Non-pigmented ciliary epithelial cell (primary cell): ENCODE results near the gene C18orf32.
"Not testable (repeated sequence)": the region's sequence is repeated elsewhere in the genome, so short reads cannot be mapped to it uniquely, and the experiment has no call there.

Source experiments
- DNase-seq: peaks from one replicate; pipeline ENCODE4 v3.0.0-alpha.2; 2010; ENCODE audit warnings: low read depth

C18orf32 gene

DNA sequence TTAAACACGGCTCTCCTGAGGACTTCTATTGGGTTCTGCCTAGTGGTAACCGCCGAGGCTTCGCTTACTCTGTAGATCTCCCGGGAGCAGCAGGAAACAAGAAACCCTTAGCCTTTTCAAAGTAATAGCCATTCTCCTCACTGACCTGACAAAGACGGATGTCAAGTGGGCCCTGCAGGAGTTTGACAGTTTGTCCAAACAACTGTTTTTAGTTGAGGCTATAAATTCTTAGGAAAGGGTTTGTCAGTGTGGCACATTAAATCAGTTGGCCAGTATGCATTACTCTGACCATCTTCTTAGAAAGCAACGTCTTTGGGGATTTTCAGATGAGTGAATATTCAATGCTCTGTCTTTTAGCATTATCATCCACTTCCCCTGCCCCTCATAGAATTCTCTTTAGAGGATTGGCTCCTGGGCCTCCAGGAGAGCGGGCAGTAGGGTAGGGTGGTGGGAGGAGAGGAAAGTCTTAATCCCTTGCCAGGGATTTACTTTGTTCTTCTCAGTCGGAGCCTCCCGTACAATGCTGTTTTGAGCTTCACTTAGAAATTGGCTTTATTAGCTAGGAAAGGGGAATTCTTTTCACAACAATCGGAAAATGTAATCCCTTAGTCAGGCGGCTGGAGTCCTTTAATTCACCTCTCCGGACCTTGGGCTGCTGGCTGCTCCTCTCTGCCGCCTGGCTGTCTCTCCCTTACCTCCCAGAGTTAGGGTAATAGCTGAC lies 13.3 kb upstream of the C18orf32 start:
- DNase-seq, result no peak

DNA sequence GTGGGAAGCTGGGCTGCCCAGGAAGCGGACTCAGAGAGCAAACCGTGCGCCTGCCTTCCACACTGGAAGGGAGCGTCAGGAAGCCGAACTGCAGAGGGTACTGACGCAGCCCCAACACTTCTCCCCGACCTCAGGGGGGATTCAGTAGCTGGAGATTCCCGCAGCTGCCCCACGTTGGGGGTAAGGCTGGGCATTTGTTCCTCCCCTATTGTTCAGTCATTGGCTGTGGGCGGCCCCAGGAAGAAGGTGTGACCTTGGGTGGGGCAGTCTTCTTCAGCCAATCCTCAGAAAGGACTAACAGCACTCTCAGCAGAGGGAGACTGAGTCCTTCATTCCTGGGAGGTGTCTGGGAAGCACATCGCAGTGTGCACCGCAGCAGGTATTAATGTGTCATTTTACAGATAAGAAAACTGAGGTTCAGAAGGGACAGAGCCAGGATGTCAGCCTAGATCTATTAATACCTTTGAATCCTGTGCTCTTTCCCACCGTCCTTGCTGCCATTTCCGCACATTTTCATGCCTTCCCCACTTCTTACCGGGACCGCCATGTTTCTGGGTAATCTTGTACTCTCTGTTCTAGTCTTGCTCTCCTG lies 12.1 kb upstream of the C18orf32 start:
- no peak for DNase-seq

DNA sequence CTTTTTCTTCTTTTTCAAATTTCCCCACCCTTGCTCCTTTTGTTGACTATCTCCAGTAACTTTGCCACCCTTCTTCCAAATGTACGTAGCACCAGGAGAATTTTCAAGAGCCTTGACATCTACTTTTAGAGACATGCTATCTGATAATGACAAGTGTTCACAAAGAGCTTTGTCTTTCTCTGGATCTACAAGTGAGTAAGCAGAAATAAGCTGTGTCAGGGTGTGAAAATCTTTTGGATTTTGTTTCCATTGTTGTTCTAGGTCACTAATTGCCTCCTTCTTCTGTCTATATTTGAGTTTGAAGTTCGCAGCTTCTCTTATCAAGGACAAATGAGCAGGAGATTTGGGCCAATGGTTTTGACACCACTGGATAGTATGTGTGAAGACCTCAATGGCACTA lies 8.4 kb upstream of the C18orf32 start:
- no peak for DNase-seq

DNA sequence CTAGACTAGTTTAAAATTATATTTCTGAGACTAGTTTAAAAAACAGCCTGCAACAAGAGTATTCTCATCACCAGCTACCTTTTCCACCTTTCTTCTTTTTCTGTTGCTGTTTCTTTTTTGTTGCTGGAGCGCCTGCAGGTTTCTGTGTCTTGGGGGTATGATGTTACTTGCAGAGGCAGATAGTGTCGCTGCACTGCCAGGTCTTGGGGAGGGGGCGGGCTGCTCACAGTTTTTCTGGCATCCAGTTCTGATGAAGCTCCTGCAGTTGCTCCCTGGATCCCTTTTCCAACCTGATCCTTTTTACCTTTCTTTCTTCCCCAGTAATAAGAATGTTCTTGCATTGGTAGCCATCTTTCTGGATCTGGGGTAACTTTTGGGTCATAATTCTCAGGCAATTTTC lies 8.0 kb upstream of the C18orf32 start:
- no peak for DNase-seq

DNA sequence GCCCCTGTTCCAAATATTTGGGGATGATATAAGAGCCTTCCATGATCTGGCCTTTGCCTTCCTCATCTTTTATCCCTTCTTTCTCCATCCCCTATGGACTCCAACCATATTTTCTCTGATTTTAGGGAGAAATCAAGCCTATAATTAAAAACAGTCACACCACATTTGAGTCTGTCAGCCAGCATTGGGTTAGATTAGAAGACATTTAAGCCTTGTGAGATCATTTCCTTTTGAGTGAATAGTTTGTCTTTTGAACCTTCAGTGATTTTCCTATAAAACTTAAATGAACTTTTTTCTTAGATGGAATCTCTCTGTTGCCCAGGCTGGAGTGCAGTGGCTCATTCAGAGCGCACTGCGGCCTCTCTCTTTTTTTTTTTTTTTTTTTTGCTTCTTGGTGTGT lies 7.6 kb upstream of the C18orf32 start:
- DNase-seq, result no peak

DNA sequence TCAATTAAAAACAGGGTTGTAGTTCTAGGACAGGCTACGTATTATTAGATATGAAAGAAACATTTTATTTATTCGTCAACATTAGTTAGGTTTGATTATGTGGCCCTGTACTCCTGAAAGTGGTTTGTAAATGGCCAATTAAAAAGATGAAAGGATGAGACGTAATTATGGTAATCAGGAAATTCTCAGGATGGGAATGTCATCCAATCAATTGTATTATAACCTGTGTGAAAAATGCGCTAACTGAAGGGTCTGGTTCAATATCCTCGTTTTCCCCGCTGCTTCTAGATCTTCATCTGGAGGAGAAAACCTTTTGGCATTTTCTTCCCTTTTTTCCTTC lies 5.6 kb upstream of the C18orf32 start:
- DNase-seq, result no peak

DNA sequence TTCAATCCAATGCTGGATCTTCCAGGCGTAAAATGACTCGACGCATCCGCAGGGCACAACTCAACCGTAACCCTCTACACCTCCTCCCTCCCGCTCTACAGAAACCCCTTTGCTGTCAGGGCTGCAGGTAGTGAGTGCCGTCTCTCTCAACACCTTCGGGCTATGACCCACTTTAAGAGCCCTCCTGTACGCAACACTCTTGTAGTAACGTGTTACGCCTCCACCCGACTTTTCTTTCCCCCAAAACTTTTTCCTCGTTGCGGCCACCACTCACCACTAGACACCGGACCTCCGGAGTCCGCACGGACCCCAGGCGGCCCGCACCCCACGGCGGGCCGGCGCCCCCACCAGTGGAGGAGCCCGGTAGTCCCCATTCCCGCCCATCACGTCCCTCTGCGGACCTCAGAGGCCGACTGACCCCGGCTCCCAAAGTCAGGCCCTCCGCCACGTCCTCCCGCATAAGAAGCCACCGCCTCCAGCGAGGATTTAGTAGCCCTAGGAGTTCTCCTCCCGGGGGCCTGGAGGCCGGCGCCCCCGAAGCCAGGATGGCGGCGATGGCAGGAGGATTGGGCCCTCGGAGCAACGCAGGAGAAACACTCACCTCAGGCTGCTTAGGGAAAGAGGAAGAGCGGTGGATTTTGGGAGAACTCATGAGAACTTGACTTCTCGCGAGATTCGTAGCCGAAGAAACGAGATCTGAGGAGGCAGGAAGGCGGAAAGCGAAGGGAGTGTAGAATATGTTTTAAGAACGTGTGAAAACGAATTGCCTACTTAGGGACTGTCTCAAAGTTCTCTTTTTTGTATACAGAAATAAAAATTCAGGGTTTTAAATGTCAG lies 5.0 kb upstream of the C18orf32 start, which contains the start of gene RPL17:
Gene RPL17, minus strand, starts transcription at position 609 of the 837 bp plus-strand sequence.
- DNase-seq, result peak; percentile 98

DNA sequence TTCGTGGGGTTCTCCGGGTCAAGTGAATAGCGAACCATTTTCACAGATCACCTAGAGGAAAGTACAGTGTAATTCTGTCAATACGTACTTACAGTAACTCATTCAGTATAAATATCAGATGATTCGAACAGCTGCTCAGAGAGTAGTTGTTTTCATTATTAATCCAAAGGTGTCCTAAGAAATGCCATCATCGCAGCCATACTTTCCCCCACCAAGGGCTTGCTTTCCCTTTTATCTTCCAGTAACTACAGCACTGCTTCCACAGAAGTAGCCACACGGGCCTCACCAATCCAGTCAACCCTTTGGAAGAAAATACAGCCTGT lies 4.5 kb upstream of the C18orf32 start:
- DNase-seq, result no peak

DNA sequence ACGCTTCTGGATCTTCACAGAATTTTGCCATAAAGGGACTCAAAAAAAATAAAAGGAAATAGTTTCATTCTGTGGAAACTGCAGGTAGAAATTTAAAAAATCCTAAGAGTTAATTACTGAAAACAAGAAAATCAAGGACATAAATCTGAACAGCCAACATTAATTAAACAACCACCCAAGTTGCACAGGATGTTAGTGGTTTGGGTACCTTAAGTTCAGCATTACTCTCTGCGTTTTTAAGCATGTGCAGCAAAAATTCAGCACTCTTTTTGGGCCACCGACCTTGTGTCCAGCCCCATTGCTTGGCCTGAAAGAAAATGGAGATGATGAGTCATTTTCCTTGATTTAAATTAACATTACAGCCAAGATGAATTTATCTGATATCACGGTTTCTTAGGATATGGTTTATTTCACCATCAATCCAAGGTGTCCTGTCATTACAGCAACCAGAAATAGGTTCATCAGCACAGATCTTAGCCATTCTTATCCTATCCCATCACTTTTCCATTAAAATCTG lies 3.3 kb upstream of the C18orf32 start:
- DNase-seq, result no peak

DNA sequence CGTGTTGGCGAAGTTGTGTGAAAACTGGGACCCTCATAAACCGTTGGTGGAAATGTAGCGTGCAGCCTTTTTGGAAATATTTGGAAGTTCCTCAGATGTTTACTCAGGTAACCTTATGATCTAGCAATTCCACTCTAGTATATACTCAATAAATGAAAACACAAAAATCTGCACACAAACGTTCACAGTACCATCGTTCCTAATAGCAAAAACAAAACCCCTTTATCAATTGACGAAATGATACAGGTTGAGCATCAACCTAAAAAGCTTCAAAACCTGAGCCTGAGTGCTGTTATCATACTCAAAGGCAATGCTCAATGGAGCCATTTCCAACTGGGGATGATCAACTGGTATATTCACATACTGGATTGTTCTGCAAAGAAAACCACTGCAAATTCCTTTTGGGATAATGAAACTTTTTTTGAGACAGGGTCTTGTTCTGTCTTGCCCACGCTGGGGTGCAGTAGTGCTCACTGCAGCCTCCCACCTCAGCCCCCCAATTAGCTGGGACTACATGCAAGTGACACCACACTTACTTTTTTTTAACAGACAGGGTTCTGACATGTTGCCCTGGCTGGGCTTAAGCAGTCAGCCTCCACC lies 777 bp upstream of the C18orf32 start:
- no peak for DNase-seq

DNA sequence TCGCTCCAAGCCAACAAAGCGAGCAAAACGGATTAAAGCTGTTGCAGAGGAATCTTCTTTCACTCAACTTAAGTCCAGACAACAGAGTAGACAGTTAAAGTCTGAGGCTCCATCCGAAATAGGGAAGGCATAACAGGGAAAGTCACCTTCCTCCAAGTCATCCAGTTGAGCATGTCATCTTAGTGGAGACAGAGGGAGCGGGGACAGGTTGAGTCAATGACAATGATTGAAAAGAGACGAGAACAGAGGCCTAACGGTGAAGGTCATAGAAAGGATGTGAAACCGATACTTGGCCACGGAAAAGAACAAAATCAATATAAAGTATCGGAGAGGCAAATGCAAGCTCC lies 455 bp downstream of the C18orf32 start:
- DNase-seq, result no peak

DNA sequence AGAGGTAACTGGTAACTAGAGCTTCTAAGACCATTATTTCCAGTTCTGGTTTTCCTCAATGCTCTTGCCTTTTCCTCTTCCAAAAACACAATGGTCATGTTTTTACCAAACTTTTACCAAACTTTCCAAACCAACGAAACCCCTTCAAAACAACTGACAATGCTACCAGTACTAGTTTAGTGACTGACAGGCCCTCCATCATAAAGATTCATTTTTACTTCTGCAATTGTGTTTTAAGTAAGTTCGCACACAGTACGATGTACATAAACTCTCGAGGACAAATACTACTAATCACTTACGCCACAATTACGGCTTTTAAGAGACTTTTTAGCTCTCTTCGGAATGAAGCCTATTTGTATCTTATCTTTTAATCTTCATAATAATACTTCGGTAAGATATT lies 900 bp downstream of the C18orf32 start:
- DNase-seq, result no peak

DNA sequence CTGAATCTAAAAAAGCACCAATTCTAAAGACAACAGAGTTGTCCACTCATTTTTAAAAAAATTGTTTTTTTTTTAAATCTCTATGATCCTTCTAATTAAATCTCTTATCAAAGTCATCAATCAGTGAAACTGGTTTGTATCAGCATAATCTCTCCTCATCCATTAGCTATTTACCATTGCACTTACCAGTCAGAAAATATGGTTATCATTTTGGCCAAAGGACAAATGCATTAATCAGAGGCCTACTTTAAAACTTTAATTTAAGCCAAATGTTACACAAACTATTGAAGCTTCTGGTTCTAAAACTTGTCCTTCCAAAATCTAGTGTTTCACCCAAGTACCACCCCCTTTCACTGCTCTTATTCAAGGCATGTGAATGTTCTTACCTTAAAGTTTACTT lies 3.8 kb downstream of the C18orf32 start:
- DNase-seq, result no peak

DNA sequence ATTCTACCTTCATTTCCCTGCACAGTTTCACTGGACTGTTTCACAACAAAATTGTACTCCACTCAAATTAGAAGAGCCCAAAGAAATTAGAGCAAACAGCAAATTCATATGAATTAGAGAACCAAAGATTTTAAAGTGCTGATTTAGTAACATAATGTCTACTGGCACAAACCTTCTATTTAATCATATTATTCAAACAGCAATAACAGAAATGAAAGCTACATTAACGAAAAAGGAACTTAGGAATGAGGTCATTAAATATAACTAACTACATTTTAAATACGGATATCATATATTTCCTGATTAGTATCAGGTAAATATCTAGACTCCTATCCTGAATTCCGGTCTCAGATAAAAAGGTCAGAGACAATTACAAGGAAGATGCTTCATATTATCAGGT lies 5.1 kb downstream of the C18orf32 start:
- no peak for DNase-seq

DNA sequence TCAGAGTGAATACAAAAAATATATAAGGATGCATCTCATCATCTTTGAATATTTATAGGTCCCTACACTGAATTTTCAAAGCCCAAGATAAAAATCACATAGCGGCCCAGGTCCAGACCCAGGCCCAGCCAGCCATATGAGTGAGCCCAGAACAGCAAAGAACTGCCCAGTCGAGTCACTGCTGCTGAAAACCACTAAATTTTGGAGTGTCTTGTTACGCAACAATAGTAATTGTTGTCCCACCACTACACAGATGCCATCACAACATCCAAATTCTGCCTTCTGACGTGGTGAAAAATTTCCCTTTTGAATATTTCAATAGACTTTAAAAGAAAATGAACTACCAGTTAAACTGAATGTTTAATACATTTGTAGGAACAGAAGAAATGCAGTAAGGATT lies 5.7 kb downstream of the C18orf32 start:
- no peak for DNase-seq

DNA sequence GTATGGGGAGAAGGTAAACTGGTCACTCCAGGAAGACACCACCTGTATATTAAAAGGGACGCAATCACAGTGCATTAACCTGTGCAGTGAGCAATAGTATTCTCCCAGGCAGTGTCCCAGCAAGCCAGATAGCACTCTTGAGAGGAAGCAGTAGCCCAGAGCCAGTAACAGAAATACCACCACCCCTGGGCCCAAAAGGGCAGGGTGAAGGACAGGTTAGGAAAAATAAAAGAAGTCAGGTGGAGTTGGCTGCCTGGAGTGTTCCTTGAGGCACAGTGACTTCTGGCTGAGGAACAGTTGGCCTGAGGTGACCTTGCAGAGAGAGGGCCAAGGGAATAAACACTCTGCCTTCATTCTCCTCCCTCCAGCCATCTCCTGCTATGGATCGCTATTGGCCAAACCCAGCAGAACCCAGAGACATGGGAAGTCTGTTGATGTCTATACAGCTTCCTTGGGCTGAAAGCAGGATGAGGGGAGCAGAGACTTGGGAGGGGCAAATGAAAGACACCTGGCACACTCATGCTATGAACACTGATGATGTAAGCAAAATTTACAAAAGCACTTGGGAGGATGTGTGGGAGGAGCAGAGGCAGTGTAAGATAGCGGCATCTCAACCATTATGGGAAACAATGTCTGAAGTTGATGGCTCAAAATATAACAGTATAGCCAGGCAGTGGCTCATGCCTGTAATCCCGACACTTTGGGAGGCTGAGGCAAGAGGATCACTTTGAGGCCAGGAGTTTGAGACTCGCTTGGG lies 7.5 kb downstream of the C18orf32 start:
- no peak for DNase-seq

DNA sequence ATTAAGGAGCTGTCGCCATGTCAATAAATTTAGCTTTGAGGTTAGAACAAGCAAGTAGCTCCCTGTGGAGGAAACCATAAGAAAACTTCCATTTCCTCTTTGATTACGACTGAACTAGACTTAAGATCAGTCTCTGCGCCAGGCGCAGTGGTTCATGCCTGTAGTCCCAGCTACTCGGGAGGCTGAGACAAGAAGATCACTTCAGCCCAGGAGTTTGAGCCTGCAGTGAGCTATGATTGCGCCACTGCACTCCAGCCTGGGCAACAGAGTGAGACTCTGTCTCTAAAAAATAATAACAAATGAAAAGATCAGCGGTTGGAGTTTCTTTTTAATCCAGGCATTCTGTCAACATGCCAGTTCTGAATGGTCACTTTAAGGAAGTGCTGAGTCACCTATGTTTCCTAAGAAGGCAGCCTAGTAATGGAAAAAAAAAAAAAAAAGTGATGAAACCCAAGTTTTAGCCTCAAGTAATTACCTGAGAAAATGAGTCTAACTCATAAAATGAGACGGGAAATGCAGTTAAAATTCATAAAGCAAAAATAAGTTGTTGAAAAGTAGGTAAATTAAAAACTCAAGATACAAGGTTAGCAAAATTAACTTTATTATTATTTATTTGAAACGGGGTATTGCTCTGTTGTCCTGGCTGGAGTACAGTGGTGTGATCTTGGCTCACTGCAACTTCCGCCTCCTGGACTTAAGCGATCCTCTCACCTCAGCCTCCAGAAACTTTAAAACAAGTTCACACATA lies 10.2 kb downstream of the C18orf32 start:
- peak; percentile 44 for DNase-seq

DNA sequence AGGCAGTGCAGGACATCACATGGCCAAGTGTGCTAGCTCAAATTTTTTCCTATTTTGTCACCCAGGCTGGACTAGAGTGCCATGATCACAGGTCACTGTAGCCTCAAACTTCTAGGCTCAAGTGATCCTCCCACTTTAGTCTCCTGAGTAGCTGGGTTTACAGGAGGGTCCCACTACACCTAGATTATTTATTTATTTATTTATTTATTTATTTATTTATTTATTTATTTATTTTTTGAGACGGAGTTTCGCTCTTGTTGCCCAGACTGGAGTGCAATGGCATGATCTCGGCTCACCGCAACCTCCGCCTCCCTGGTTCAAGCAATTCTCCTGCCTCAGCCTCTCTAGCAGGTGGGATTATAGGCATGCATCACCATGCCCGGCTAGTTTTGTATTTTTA lies 12.1 kb downstream of the C18orf32 start:
- not testable (repeated sequence) for DNase-seq

DNA sequence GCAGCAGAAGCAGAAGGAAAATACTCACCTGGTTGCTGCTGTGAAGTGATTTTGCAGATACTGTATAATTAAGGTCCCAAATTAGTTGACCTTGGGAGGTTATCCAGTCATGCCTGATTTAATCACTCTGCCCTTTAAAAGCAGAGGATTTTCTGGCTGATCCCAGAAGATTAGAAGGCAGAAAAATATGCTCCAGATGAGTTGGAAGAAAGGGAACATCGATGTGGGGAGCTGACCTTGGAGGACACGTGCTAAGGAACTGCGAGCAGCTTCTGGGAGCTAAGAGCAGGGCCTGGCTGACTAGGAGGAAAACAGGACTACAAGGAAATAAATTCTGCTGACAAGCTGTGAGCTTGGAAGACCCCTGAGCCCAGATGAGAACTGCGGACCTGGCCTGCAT lies 13.3 kb downstream of the C18orf32 start:
- no peak for DNase-seq

DNA sequence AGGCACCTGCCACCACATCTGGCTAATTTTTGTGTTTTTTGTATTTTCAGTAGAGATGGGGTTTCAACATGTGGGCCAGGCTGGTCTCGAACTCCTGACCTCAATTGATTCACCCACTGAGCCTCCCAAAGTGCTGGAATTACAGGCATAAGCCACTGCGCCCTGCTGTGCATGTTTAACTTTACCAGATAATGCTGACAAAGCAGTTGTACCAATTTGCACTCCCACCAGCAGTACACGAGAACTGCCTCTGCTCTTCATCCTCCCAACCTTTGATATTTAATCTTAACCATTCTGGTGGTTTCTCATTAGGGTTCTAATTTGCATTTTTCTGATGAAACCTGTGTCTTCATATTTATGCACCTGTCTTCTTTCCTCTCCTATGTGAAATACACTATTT lies 14.6 kb downstream of the C18orf32 start:
- no peak for DNase-seq

DNA sequence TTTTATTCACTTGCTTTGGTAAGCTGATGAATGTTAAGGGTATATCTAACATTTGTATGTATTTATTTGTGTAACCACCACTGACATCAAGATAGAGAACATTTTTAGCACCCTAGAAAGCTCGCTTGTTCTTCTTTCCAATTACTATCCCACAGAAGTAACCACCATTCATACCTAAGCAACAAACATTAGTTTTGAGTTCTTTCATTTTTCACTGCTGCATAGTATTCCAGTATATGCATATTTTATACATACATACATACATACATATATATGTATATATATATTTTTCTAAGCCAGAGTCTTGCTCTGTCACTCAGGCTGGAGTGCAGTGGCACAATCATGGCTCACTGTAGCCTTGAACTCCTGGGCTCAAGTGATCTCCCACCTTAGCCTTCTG lies 15.5 kb downstream of the C18orf32 start:
- DNase-seq, result no peak
